HepG2 (cell line): ENCODE results near the gene SKIC2. TPM values are rescaled to one million over a fixed set of nuclear protein-coding genes. Genes with fewer than 3 reads are reported as not detected.

Source experiments
- FLYWCH1 ChIP-seq: sonication (generic); formaldehyde crosslinking; IDR thresholded peaks from 2 replicates; pipeline ENCODE4 v1.8.1; 2023; ENCODE audit warnings: mild to moderate bottlenecking, missing genetic modification reagents
- GTF3A ChIP-seq: sonication (generic); formaldehyde crosslinking; conservative IDR thresholded peaks from 2 replicates; pipeline ENCODE4 v1.4.0; 2020; ENCODE audit warnings: mild to moderate bottlenecking, missing genetic modification reagents
- ISL2 ChIP-seq: sonication (generic); formaldehyde crosslinking; IDR thresholded peaks from 2 replicates; pipeline ENCODE4 v1.5.0; 2020; ENCODE audit warnings: missing genetic modification reagents
- KAT7 ChIP-seq: IDR thresholded peaks from 2 replicates; pipeline ENCODE4 v1.6.1; 2018; ENCODE audit warnings: borderline replicate concordance, missing compliant biosample characterization
- PHF5A ChIP-seq: IDR thresholded peaks from one replicate; pipeline ENCODE4 v1.6.1; 2018; ENCODE audit warnings: low read depth, missing genetic modification reagents; ENCODE audit not compliant: unreplicated experiment
- POLR2A ChIP-seq, 2 experiments: IDR thresholded peaks; 2 replicates each; pipeline ENCODE4 v1.6.1; 2011; ENCODE audit warnings: low read depth in 2 of 2, low read length in 2 of 2, mild to moderate bottlenecking in 1 of 2, moderate library complexity in 1 of 2; ENCODE audit not compliant: insufficient read depth in 1 of 2
- PPARG ChIP-seq: conservative IDR thresholded peaks from 2 replicates; pipeline ENCODE4 v1.6.1; 2016; ENCODE audit warnings: missing biosample characterization, missing genetic modification reagents
- ZMYM2 ChIP-seq: sonication (generic); formaldehyde crosslinking; IDR thresholded peaks from 2 replicates; pipeline ENCODE4 v1.8.0; 2022; ENCODE audit warnings: mild to moderate bottlenecking, missing genetic modification reagents
- ZNF136 ChIP-seq: sonication (generic); formaldehyde crosslinking; IDR thresholded peaks from 2 replicates; pipeline ENCODE4 v1.8.1; 2022; ENCODE audit warnings: low read depth, mild to moderate bottlenecking, moderate library complexity, missing genetic modification reagents
- ZNF558 ChIP-seq: sonication (generic); formaldehyde crosslinking; IDR thresholded peaks from 2 replicates; pipeline ENCODE4 v1.9.0; 2022; ENCODE audit warnings: mild to moderate bottlenecking, missing genetic modification reagents, borderline replicate concordance
- ZNF644 ChIP-seq: IDR thresholded peaks from 2 replicates; pipeline ENCODE4 v1.6.1; 2016; ENCODE audit warnings: low read depth
- ZNF879 ChIP-seq: sonication (generic); formaldehyde crosslinking; IDR thresholded peaks from 2 replicates; pipeline ENCODE4 v1.8.1; 2023; ENCODE audit warnings: missing genetic modification reagents
- polyA plus RNA-seq, 8 experiments: library from polyadenylated mRNA; depleted of rRNA in 3 of 8; stranded (reverse) in 7 of 8; unstranded in 1 of 8; fragments of >200 nt; fragmentation: Illumina TruSeq in 4 of 8; extraction: Trizol in 4 of 8; gene quantifications; 2 replicates each; pipeline versions ENCODE4 v1.2.1 to v1.2.3, GENCODE V29; 2011 to 2016; ENCODE audit warnings: low read depth in 4 of 8, missing spikeins in 1 of 8, mixed read lengths in 1 of 8; ENCODE audit not compliant: insufficient read depth in 1 of 8
- total RNA-seq, 5 experiments: library from RNA; depleted of rRNA; stranded (reverse); fragments of >200 nt; fragmentation: Illumina TruSeq; extraction: Trizol; gene quantifications; 2 replicates each; pipeline ENCODE4 v1.2.3, GENCODE V29; 2016; ENCODE audit warnings: low read depth in 1 of 5
- TF ChIP-seq, protein P1 (sequence below): sonication (generic); formaldehyde crosslinking; IDR thresholded peaks from 2 replicates; pipeline ENCODE4 v1.4.0; 2020; ENCODE audit warnings: missing genetic modification reagents, borderline replicate concordance
- TF ChIP-seq, protein P2 (sequence below): sonication (generic); formaldehyde crosslinking; IDR thresholded peaks from 2 replicates; pipeline ENCODE4 v1.8.1; 2023; ENCODE audit warnings: mild to moderate bottlenecking, moderate library complexity, missing genetic modification reagents
- TF ChIP-seq, protein P3 (sequence below): sonication (generic); formaldehyde crosslinking; IDR thresholded peaks from 2 replicates; pipeline ENCODE4 v1.4.0; 2020; ENCODE audit warnings: missing genetic modification reagents
- TF ChIP-seq, protein P4 (sequence below): sonication (generic); formaldehyde crosslinking; conservative IDR thresholded peaks from 2 replicates; pipeline ENCODE4 v1.4.0; 2020; ENCODE audit warnings: missing genetic modification reagents
- TF ChIP-seq, protein P5 (sequence below): sonication (generic); formaldehyde crosslinking; IDR thresholded peaks from 2 replicates; pipeline ENCODE4 v1.4.0; 2020; ENCODE audit warnings: missing genetic modification reagents, mild to moderate bottlenecking, borderline replicate concordance
- TF ChIP-seq, protein P6 (sequence below): sonication (generic); formaldehyde crosslinking; IDR thresholded peaks from 2 replicates; pipeline ENCODE4 v1.5.1; 2020; ENCODE audit warnings: mild to moderate bottlenecking, missing genetic modification reagents, moderate library complexity
- TF ChIP-seq, protein P7 (sequence below): sonication (generic); formaldehyde crosslinking; IDR thresholded peaks from 2 replicates; pipeline ENCODE4 v1.4.0; 2020; ENCODE audit warnings: low read depth, mild to moderate bottlenecking, missing genetic modification reagents

Gene SKIC2
- total and polyA plus RNA-seq, 2 of the 13 experiments (the other 11 are each of a cell fraction or from before 2014, with no cell fraction given) = 67.1 to 68.4 TPM

DNA sequence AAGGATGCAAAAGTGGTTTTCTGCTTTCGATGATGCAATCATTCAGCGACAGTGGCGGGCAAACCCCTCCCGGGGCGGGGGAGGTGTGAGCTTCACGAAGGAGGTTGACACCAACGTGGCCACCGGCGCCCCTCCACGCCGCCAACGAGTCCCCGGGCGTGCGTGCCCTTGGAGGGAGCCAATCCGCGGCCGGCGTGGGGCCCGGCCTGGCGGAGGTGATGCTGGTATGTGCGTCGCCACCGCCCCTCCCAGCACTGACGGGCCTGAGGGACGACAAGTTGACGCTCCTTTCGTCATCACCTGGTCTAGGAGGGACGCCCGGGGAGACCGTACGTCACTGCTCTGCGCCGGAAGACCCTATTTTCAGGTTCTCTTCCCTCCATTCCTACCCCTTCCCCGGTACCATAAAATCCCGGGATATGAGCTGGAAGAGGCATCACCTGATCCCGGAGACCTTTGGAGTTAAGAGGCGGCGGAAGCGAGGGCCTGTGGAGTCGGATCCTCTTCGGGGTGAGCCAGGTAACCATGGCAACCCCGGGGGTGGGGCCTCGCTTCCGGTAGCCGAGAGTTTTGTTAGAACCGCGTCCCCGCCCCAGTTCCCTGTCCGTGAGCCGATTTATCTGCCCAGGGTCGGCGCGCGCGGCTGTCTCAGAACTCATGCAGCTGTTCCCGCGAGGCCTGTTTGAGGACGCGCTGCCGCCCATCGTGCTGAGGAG is 13.2 kb downstream of the SKIC2 start, which contains the start of gene DXO (continued):
- TF ChIP-seq, protein P1, sequence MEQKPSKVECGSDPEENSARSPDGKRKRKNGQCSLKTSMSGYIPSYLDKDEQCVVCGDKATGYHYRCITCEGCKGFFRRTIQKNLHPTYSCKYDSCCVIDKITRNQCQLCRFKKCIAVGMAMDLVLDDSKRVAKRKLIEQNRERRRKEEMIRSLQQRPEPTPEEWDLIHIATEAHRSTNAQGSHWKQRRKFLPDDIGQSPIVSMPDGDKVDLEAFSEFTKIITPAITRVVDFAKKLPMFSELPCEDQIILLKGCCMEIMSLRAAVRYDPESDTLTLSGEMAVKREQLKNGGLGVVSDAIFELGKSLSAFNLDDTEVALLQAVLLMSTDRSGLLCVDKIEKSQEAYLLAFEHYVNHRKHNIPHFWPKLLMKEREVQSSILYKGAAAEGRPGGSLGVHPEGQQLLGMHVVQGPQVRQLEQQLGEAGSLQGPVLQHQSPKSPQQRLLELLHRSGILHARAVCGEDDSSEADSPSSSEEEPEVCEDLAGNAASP (CRISPR knock-in tag) = peak; percentile 43; the same call in 1 of the 2 replicates
- no peak for TF ChIP-seq GTF3A (CRISPR knock-in tag)
- TF ChIP-seq, protein P2, sequence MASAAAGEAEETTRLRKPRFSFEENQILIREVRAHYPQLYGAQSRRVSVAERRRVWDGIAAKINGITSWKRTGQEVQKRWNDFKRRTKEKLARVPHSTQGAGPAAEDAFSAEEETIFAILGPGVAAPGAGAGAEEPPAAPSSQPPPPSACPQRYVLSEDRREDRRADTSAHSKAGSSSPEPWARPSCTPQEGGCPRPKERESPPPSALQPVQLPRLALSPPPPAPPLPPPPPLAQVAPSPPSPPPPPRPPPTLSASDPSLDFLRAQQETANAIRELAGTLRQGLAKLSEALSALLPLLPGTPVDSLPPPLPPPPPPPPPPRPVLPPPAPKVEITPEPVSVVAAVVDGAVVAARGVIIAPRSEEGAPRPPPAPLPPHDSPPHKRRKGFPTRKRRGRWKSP (CRISPR knock-in tag) = peak; percentile 91
- 0 out of 2 replicates have a peak, but pooled peaks have one; percentile 46 for TF ChIP-seq ZNF644
- no peak for TF ChIP-seq FLYWCH1 (CRISPR knock-in tag)
- TF ChIP-seq POLR2A (IDR thresholded peaks at IDR 0.05; ENCODE audit: insufficient read depth in 1 of 2, low read depth in 2 of 2, low read length in 2 of 2) = peak; percentile 52 to 60; a peak in 3 of 4 replicates
- TF ChIP-seq PHF5A (CRISPR knock-in tag) = no peak
- TF ChIP-seq, protein P3, sequence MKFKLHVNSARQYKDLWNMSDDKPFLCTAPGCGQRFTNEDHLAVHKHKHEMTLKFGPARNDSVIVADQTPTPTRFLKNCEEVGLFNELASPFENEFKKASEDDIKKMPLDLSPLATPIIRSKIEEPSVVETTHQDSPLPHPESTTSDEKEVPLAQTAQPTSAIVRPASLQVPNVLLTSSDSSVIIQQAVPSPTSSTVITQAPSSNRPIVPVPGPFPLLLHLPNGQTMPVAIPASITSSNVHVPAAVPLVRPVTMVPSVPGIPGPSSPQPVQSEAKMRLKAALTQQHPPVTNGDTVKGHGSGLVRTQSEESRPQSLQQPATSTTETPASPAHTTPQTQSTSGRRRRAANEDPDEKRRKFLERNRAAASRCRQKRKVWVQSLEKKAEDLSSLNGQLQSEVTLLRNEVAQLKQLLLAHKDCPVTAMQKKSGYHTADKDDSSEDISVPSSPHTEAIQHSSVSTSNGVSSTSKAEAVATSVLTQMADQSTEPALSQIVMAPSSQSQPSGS (CRISPR knock-in tag) = peak; percentile 97
- TF ChIP-seq, protein P4, sequence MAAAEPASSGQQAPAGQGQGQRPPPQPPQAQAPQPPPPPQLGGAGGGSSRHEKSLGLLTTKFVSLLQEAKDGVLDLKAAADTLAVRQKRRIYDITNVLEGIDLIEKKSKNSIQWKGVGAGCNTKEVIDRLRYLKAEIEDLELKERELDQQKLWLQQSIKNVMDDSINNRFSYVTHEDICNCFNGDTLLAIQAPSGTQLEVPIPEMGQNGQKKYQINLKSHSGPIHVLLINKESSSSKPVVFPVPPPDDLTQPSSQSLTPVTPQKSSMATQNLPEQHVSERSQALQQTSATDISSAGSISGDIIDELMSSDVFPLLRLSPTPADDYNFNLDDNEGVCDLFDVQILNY (CRISPR knock-in tag) = peak; percentile 53
- TF ChIP-seq ZMYM2 = peak; percentile 91
- TF ChIP-seq, protein P5, sequence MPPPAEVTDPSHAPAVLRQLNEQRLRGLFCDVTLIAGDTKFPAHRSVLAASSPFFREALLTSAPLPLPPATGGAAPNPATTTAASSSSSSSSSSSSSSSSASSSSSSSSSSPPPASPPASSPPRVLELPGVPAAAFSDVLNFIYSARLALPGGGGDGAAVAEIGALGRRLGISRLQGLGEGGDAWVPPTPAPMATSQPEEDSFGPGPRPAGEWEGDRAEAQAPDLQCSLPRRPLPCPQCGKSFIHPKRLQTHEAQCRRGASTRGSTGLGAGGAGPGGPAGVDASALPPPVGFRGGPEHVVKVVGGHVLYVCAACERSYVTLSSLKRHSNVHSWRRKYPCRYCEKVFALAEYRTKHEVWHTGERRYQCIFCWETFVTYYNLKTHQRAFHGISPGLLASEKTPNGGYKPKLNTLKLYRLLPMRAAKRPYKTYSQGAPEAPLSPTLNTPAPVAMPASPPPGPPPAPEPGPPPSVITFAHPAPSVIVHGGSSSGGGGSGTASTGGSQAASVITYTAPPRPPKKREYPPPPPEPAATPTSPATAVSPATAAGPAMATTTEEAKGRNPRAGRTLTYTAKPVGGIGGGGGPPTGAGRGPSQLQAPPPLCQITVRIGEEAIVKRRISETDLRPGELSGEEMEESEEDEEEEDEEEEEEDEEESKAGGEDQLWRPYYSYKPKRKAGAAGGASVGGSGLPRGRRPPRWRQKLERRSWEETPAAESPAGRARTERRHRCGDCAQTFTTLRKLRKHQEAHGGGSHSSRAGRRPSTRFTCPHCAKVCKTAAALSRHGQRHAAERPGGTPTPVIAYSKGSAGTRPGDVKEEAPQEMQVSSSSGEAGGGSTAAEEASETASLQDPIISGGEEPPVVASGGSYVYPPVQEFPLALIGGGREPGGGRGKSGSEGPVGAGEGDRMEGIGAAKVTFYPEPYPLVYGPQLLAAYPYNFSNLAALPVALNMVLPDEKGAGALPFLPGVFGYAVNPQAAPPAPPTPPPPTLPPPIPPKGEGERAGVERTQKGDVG = peak; percentile 59; the same call in 1 of the 2 replicates
- TF ChIP-seq, protein P6, sequence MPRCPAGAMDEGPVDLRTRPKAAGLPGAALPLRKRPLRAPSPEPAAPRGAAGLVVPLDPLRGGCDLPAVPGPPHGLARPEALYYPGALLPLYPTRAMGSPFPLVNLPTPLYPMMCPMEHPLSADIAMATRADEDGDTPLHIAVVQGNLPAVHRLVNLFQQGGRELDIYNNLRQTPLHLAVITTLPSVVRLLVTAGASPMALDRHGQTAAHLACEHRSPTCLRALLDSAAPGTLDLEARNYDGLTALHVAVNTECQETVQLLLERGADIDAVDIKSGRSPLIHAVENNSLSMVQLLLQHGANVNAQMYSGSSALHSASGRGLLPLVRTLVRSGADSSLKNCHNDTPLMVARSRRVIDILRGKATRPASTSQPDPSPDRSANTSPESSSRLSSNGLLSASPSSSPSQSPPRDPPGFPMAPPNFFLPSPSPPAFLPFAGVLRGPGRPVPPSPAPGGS (CRISPR knock-in tag) = peak; percentile 66
- no peak for TF ChIP-seq ZNF879 (CRISPR knock-in tag)
- TF ChIP-seq, protein P7, sequence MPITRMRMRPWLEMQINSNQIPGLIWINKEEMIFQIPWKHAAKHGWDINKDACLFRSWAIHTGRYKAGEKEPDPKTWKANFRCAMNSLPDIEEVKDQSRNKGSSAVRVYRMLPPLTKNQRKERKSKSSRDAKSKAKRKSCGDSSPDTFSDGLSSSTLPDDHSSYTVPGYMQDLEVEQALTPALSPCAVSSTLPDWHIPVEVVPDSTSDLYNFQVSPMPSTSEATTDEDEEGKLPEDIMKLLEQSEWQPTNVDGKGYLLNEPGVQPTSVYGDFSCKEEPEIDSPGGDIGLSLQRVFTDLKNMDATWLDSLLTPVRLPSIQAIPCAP = no peak
- TF ChIP-seq PPARG = peak; percentile 29; the same call in 1 of the 2 replicates
- TF ChIP-seq KAT7 (CRISPR knock-in tag) = peak; percentile 87; the same call in 1 of the 2 replicates
- TF ChIP-seq ZNF136 (CRISPR knock-in tag) = no peak; the same call in 1 of the 2 replicates
- no peak for TF ChIP-seq ZNF558 (CRISPR knock-in tag)
- TF ChIP-seq ISL2 (CRISPR knock-in tag) = peak; percentile 75
